Osteoblast (primary cell): ENCODE results near the gene PHYHD1. TPM values are rescaled to one million over a fixed set of nuclear protein-coding genes. Genes with fewer than 3 reads are reported as not detected.
A peak's percentile ranks its signal among the peaks of the same experiment; 100 is the strongest.

ENCODE experiments used
- DNase-seq: peaks from one replicate; pipeline ENCODE4 v3.0.0; 2011; ENCODE audit warnings: low spot score, mixed read lengths; ENCODE audit not compliant: insufficient read length; ENCODE audit errors: missing footprints
- H2AFZ ChIP-seq: 2 replicates; pipeline ENCODE4 v1.6.0; 2011; ENCODE audit warnings: mild to moderate bottlenecking, low read length
- H3K27ac ChIP-seq: 2 replicates; pipeline ENCODE4 v1.5.1; 2011; ENCODE audit warnings: mild to moderate bottlenecking, low read depth, low read length, moderate library complexity
- H3K27me3 ChIP-seq: 2 replicates; pipeline ENCODE4 v1.6.0; 2012; ENCODE audit warnings: mild to moderate bottlenecking, control low read depth, inconsistent platforms, low read length, moderate library complexity; ENCODE audit not compliant: insufficient read depth
- H3K36me3 ChIP-seq: 2 replicates; pipeline ENCODE4 v1.5.1; 2011; ENCODE audit warnings: mild to moderate bottlenecking, low read length, control low read depth, moderate library complexity; ENCODE audit not compliant: insufficient read depth
- H3K4me1 ChIP-seq: 2 replicates; pipeline ENCODE4 v1.5.1; 2011; ENCODE audit warnings: mild to moderate bottlenecking, low read length, control low read depth, moderate library complexity; ENCODE audit not compliant: insufficient read depth
- H3K4me2 ChIP-seq: 2 replicates; pipeline ENCODE4 v1.6.0; 2011; ENCODE audit warnings: mild to moderate bottlenecking, low read length; ENCODE audit not compliant: insufficient read depth
- H3K4me3 ChIP-seq: fragments of 200-600 bp; sonication (generic); 3 replicates; pipeline ENCODE4 v1.5.1; 2012; ENCODE audit warnings: mild to moderate bottlenecking, low read length, inconsistent platforms; ENCODE audit not compliant: insufficient read depth
- H3K79me2 ChIP-seq: 2 replicates; pipeline ENCODE4 v1.6.0; 2012; ENCODE audit warnings: mild to moderate bottlenecking, low read length, control low read depth, inconsistent platforms; ENCODE audit not compliant: insufficient read depth
- H3K9me3 ChIP-seq: 2 replicates; pipeline ENCODE4 v1.5.1; 2011; ENCODE audit warnings: low read depth, low read length, control low read depth
- H4K20me1 ChIP-seq: 2 replicates; pipeline ENCODE4 v1.6.0; 2012; ENCODE audit warnings: mild to moderate bottlenecking, low read length, control low read depth; ENCODE audit not compliant: insufficient read depth
- total RNA-seq: library from RNA; depleted of rRNA; stranded (reverse); fragments of >200 nt; gene quantifications from 2 replicates; pipeline ENCODE4 v1.2.3, GENCODE V29; 2012
- TF ChIP-seq, protein P1 (sequence below): IDR thresholded peaks from 2 replicates; pipeline ENCODE4 v1.5.1; 2011; ENCODE audit warnings: mild to moderate bottlenecking, low read depth, low read length, moderate library complexity; ENCODE audit errors: extremely low read depth

PHYHD1 gene
- total RNA-seq, 1 donor: 7.6 TPM

DNA sequence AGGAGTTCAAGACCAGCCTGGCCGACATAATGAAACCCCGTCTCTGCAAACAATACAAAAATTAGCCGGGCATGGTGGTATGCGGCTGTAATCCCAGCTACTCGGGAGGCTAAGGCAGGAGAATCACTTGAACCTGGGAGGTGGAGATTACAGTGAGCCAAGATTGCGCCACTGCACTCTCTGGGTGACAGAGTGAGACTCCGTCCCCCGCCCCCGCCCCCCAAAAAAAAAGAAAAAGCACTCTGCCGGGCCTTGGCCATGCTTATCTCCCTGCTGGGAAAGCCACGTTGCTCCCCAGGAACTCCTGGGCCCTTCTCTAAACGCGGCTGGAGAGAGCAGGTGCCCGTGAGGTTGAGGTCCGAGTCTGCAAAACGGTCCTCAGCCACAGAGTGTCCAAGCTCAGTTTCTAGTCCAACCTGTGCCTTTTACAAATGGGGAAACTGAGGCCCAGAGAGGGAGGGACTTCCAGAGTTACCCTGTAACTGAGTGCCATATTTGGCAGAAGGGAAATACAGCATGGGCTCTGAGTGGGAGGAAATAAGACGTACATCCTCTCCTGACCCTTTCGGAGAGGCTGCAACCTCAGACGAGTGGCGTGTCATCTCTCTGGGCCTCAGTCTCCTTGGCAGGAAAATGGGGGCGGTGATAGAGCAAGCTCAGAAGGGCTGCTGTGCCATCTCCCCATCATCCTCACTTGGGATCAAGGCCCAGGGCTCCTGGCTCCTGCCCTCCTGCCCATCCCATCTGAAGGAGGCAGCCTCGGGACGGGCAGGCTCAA, 6.6 kb upstream of the PHYHD1 start:
- no peak overlapping the region for H3K4me2 ChIP-seq
- TF ChIP-seq, protein P1, sequence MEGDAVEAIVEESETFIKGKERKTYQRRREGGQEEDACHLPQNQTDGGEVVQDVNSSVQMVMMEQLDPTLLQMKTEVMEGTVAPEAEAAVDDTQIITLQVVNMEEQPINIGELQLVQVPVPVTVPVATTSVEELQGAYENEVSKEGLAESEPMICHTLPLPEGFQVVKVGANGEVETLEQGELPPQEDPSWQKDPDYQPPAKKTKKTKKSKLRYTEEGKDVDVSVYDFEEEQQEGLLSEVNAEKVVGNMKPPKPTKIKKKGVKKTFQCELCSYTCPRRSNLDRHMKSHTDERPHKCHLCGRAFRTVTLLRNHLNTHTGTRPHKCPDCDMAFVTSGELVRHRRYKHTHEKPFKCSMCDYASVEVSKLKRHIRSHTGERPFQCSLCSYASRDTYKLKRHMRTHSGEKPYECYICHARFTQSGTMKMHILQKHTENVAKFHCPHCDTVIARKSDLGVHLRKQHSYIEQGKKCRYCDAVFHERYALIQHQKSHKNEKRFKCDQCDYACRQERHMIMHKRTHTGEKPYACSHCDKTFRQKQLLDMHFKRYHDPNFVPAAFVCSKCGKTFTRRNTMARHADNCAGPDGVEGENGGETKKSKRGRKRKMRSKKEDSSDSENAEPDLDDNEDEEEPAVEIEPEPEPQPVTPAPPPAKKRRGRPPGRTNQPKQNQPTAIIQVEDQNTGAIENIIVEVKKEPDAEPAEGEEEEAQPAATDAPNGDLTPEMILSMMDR: no peak
- no peaks in the 10 kb centered on the region for H3K9me3 ChIP-seq
- peaks cover 38% of the 10 kb centered on the region for H3K4me1 ChIP-seq
- H2AFZ ChIP-seq: no peak overlapping the region
- no peak overlapping the region for H3K4me3 ChIP-seq
- peaks cover 65% of the 10 kb centered on the region for H3K79me2 ChIP-seq
- H3K27me3 ChIP-seq: no peaks in the 10 kb centered on the region
- no peak overlapping the region for H3K27ac ChIP-seq
- DNase-seq: peak; percentile 74
- H3K36me3 ChIP-seq: peaks cover 43% of the 10 kb centered on the region
- H4K20me1 ChIP-seq: no peaks in the 10 kb centered on the region

DNA sequence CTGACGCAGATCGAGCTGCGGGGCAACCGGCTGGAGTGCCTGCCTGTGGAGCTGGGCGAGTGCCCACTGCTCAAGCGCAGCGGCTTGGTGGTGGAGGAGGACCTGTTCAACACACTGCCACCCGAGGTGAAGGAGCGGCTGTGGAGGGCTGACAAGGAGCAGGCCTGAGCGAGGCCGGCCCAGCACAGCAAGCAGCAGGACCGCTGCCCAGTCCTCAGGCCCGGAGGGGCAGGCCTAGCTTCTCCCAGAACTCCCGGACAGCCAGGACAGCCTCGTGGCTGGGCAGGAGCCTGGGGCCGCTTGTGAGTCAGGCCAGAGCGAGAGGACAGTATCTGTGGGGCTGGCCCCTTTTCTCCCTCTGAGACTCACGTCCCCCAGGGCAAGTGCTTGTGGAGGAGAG, 4.6 kb upstream of the PHYHD1 start:
- TF ChIP-seq, protein P1: no peak
- Histone ChIP-seq H3K4me2 (no peak overlapping the region), H3K4me1 (peaks cover 43% of the 10 kb centered on the region), H4K20me1 (no peaks in the 10 kb centered on the region), H2AFZ (no peak overlapping the region), H3K27ac (peak overlapping the region; percentile 37), H3K27me3 (no peaks in the 10 kb centered on the region), H3K9me3 (no peaks in the 10 kb centered on the region), H3K36me3 (peaks cover 32% of the 10 kb centered on the region), H3K4me3 (no peak overlapping the region), H3K79me2 (peaks cover 47% of the 10 kb centered on the region)
- DNase-seq: peak; percentile 87

DNA sequence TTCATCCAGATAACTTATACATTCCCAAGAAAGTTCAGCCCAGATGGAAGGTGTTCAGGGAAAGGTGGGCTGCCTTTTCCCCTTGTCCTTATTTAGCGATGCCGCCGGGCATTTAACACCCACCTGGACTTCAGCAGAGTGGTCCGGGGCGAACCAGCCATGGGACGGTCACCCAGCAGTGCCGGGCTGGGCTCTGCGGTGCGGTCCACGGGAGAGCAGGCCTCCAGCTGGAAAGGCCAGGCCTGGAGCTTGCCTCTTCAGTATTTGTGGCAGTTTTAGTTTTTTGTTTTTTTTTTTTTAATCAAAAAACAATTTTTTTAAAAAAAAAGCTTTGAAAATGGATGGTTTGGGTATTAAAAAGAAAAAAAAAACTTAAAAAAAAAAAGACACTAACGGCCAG, 4.0 kb upstream of the PHYHD1 start:
- no peaks in the 10 kb centered on the region for H3K9me3 ChIP-seq
- H3K4me3 ChIP-seq: no peak overlapping the region
- H3K79me2 ChIP-seq: peaks cover 42% of the 10 kb centered on the region
- no peaks in the 10 kb centered on the region for H4K20me1 ChIP-seq
- H2AFZ ChIP-seq: no peak overlapping the region
- peaks cover 32% of the 10 kb centered on the region for H3K36me3 ChIP-seq
- peak; percentile 72 for DNase-seq
- TF ChIP-seq, protein P1: no peak
- H3K27me3 ChIP-seq: no peaks in the 10 kb centered on the region
- H3K4me1 ChIP-seq: peaks cover 40% of the 10 kb centered on the region
- H3K4me2 ChIP-seq: no peak overlapping the region
- peak overlapping the region; percentile 63 for H3K27ac ChIP-seq

DNA sequence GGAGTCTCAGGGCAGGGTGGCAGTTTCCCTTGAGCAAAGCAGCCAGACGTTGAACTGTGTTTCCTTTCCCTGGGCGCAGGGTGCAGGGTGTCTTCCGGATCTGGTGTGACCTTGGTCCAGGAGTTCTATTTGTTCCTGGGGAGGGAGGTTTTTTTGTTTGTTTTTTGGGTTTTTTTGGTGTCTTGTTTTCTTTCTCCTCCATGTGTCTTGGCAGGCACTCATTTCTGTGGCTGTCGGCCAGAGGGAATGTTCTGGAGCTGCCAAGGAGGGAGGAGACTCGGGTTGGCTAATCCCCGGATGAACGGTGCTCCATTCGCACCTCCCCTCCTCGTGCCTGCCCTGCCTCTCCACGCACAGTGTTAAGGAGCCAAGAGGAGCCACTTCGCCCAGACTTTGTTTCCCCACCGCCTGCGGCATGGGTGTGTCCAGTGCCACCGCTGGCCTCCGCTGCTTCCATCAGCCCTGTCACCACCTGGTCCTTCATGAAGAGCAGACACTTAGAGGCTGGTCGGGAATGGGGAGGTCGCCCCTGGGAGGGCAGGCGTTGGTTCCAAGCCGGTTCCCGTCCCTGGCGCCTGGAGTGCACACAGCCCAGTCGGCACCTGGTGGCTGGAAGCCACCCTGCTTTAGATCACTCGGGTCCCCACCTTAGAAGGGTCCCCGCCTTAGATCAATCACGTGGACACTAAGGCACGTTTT, 3.5 kb upstream of the PHYHD1 start:
- Histone ChIP-seq H3K9me3 (no peaks in the 10 kb centered on the region), H3K4me2 (no peak overlapping the region), H3K36me3 (peaks cover 32% of the 10 kb centered on the region), H3K4me3 (no peak overlapping the region), H3K79me2 (peaks cover 36% of the 10 kb centered on the region), H3K27ac (peak overlapping the region; percentile 63), H3K27me3 (no peaks in the 10 kb centered on the region), H4K20me1 (no peaks in the 10 kb centered on the region), H2AFZ (no peak overlapping the region), H3K4me1 (peaks cover 39% of the 10 kb centered on the region)
- TF ChIP-seq, protein P1: no peak
- DNase-seq: peak; percentile 95
